Erythroblast (primary cell): ENCODE results near the gene CALCOCO2.

ENCODE experiments used
- GATA1 ChIP-seq: IDR thresholded peaks from 2 replicates; pipeline ENCODE4 v1.6.1; 2011; ENCODE audit warnings: low read depth, mild to moderate bottlenecking, control low read depth, low read length, moderate library complexity
- POLR2A ChIP-seq: IDR thresholded peaks from 2 replicates; pipeline ENCODE4 v1.6.1; 2011; ENCODE audit warnings: mild to moderate bottlenecking, low read length

- TF ChIP-seq POLR2A (no peak), GATA1 (no peak)
These were observed 15.5 kb upstream of the CALCOCO2 start for GRCh38 chr17:48815311-48815710.
